Trophoblast cell (in vitro differentiated cells and primary cell): Measurements from ENCODE around the gene KRT8.

Source experiments
- DNase-seq, 2 donors: peaks; one replicate each; pipeline ENCODE4 v3.0.0-alpha.2; 2016
- H2AFZ ChIP-seq: 2 replicates; pipeline ENCODE4 v1.6.1; 2013; ENCODE audit warnings: low read length, moderate library complexity, mild to moderate bottlenecking; ENCODE audit not compliant: insufficient read depth, poor library complexity
- H2AK5ac ChIP-seq: 2 replicates; pipeline ENCODE4 v1.6.1; 2013; ENCODE audit warnings: mild to moderate bottlenecking, low read length
- H2BK120ac ChIP-seq: 2 replicates; pipeline ENCODE4 v1.6.1; 2013; ENCODE audit warnings: low read length, mild to moderate bottlenecking, moderate library complexity; ENCODE audit not compliant: insufficient read depth, poor library complexity
- H2BK12ac ChIP-seq: 2 replicates; pipeline ENCODE4 v1.6.1; 2013; ENCODE audit warnings: mild to moderate bottlenecking, low read length, moderate library complexity
- H2BK5ac ChIP-seq: 2 replicates; pipeline ENCODE4 v1.6.1; 2013; ENCODE audit warnings: low read length, low read depth, moderate library complexity, mild to moderate bottlenecking; ENCODE audit not compliant: poor library complexity
- H3K14ac ChIP-seq: 2 replicates; pipeline ENCODE4 v1.6.1; 2013; ENCODE audit warnings: mild to moderate bottlenecking, low read length
- H3K18ac ChIP-seq: 2 replicates; pipeline ENCODE4 v1.6.1; 2013; ENCODE audit warnings: mild to moderate bottlenecking, low read length
- H3K23ac ChIP-seq: 2 replicates; pipeline ENCODE4 v1.6.1; 2013; ENCODE audit warnings: low read length
- H3K27ac ChIP-seq: 2 replicates; pipeline ENCODE4 v1.5.1; 2013; ENCODE audit warnings: low read depth, mild to moderate bottlenecking, inconsistent platforms, low read length, moderate library complexity
- H3K27me3 ChIP-seq: 2 replicates; pipeline ENCODE4 v1.6.1; 2013; ENCODE audit warnings: inconsistent platforms, mild to moderate bottlenecking, low read length, moderate library complexity; ENCODE audit not compliant: insufficient read depth
- H3K36me3 ChIP-seq, 2 experiments: 1 replicate in 1 of 2; 2 replicates in 1 of 2; pipeline ENCODE4 v1.6.1; 2013; ENCODE audit warnings: low read length in 2 of 2, mild to moderate bottlenecking in 2 of 2, moderate library complexity in 1 of 2; ENCODE audit not compliant: insufficient read depth in 2 of 2, control insufficient read depth in 1 of 2
- H3K4ac ChIP-seq: 2 replicates; pipeline ENCODE4 v1.6.1; 2013; ENCODE audit warnings: low read depth, mild to moderate bottlenecking, low read length, moderate library complexity
- H3K4me1 ChIP-seq, 2 experiments: 1 replicate in 1 of 2; 2 replicates in 1 of 2; pipeline ENCODE4 v1.6.1; 2013; ENCODE audit warnings: low read length in 2 of 2, mild to moderate bottlenecking in 2 of 2, moderate library complexity in 1 of 2; ENCODE audit not compliant: insufficient read depth in 2 of 2, control insufficient read depth in 1 of 2
- H3K4me2 ChIP-seq: 2 replicates; pipeline ENCODE4 v1.6.1; 2013; ENCODE audit warnings: inconsistent platforms, mild to moderate bottlenecking, low read length, moderate library complexity
- H3K4me3 ChIP-seq: 2 replicates; pipeline ENCODE4 v1.5.1; 2013; ENCODE audit warnings: mild to moderate bottlenecking, low read depth, low read length, inconsistent platforms
- H3K79me1 ChIP-seq: one replicate; pipeline ENCODE4 v1.6.1; 2013; ENCODE audit warnings: low read length
- H3K79me2 ChIP-seq: 2 replicates; pipeline ENCODE4 v1.6.1; 2013; ENCODE audit warnings: low read length, mild to moderate bottlenecking; ENCODE audit not compliant: control insufficient read depth, insufficient read depth, poor library complexity
- H3K9ac ChIP-seq: 2 replicates; pipeline ENCODE4 v1.6.1; 2013; ENCODE audit warnings: mild to moderate bottlenecking, low read length
- H3K9me3 ChIP-seq: 2 replicates; pipeline ENCODE4 v1.6.1; 2013; ENCODE audit warnings: low read depth, mild to moderate bottlenecking, control low read depth, inconsistent platforms, low read length; ENCODE audit not compliant: insufficient read depth
- H4K12ac ChIP-seq: 2 replicates; pipeline ENCODE4 v1.6.1; 2013; ENCODE audit warnings: low read depth, mild to moderate bottlenecking, low read length, moderate library complexity
- H4K8ac ChIP-seq: 2 replicates; pipeline ENCODE4 v1.6.1; 2013; ENCODE audit warnings: low read depth, mild to moderate bottlenecking, low read length, moderate library complexity
- H4K91ac ChIP-seq: one replicate; pipeline ENCODE4 v1.6.1; 2013; ENCODE audit warnings: low read depth, mild to moderate bottlenecking, low read length, moderate library complexity
- WGBS: extraction: QIAGEN DNeasy Blood & Tissue Kit; methylation state at CpG from one replicate; pipeline ENCODE4 v1.1.7; 2013; ENCODE audit warnings: missing lambda C conversion rate; ENCODE audit not compliant: insufficient read length, insufficient coverage; ENCODE audit errors: extremely low coverage; 5-methylcytosine and 5-hydroxymethylcytosine counted together

The KRT8 gene

DNA sequence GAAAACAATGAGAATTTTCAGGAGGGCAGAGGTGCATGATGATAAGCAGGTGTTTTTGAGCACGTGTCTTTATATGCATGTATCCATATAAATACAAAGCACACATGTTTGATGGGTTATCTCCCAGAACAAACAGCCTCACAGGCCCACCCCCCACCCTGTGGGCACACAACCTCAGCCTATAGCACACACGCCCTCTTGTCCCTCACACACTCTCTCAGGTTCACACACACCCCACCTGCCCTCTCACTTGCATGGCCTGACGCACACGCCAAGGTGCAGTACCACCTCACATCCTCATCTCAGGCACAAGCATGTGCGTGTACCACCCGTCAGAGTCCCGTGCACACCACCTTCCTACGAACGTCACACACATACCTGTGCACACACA is 8.6 kb upstream of the KRT8 start:
- DNase-seq = no peak
- Histone ChIP-seq H3K9ac (no peak overlapping the region), H3K36me3 (no peaks in the 10 kb centered on the region), H3K4me2 (no peak overlapping the region), H2AFZ (no peak overlapping the region), H3K23ac (peak overlapping the region; percentile 19), H2BK12ac (peak overlapping the region; percentile 33), H3K27me3 (no peaks in the 10 kb centered on the region), H2BK5ac (no peak overlapping the region), H3K79me1 (peaks cover 14% of the 10 kb centered on the region), H3K27ac (no peak overlapping the region), H4K8ac (no peak overlapping the region), H3K4me1 (peaks cover 14 to 25% of the 10 kb centered on the region in 2 experiments), H3K14ac (peak overlapping the region; percentile 3), H3K4ac (no peak overlapping the region), H4K91ac (no peak overlapping the region), H3K9me3 (no peaks in the 10 kb centered on the region), H3K18ac (no peak overlapping the region), H2BK120ac (no peak overlapping the region), H3K4me3 (no peak overlapping the region), H2AK5ac (peak overlapping the region; percentile 84), H3K79me2 (peaks cover 6% of the 10 kb centered on the region), H4K12ac (no peak overlapping the region)
- no CpG with 5 or more reads among the region's 9 CpGs for WGBS

DNA sequence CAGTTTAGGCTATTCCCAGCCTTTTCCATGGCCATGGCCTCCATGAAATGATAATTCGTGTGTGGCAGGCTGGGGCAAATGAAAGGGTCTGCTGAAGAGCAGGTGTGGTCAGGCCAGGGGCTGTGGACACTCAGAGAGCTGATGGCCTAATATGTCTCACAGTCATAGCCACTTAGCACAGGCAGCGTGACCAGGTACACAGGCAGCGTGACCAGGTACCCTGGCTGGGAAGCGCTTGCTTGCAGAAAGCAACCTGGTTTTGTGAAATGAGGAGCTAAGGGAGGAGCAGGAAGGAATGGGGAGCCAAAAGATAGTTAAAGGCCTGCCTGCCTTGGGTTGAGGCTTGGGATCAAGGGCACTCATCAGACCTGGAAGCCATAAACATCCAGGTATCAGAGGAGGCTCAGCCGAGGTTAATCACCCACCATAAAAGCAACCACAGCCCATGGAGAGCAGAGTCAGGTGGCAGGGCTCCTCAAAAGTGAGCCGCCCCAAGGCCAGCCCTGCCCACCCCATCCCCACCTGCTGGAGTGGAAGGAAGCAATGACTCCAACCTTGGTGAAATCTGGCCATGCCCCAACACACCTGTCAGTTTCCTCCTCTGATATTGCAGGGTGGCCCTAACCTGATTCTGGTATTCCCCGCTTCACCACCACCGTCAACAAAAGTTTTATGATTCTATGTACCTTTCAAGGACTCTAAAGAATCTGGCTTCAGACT is 8.0 kb upstream of the KRT8 start:
- DNase-seq = no peak

DNA sequence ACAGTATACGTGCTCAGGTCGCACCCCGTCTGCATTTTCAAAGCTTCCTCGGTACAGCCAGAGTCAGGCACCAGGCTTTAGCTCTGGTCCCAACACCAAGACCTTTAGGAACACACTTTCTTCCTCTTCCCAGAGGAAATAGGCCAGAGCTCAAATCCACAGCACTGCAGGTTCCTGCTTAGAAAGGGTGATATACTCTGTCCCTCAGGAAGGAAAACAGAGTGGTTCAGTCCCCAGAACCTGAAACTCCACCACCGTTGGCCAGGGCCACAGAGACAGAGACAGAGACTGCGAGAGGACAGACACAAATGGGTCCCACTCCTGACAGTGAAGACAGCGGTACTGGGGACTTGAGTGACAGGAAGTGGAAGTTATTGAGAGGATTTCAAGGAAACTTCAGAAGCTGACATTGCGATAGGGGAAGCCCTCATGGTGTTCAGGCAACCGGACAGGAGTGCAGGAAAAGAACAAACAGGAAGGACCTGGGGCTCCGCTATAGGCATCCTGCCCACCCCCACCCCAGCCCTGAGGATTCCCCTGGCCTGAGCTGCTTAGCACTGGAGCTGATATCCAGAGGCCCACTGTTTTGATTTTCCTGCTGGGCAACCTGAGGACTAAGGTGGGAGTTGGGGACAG is 5.5 kb upstream of the KRT8 start:
- H3K9ac ChIP-seq = no peak overlapping the region
- no peak overlapping the region for H3K4me2 ChIP-seq
- peak overlapping the region; percentile 61 for H2BK5ac ChIP-seq
- H2BK120ac ChIP-seq = peak overlapping the region; percentile 84
- H2AK5ac ChIP-seq = peak overlapping the region; percentile 94
- peak overlapping the region; percentile 41 for H4K8ac ChIP-seq
- no peaks in the 10 kb centered on the region for H3K27me3 ChIP-seq
- H3K4ac ChIP-seq = peak overlapping the region; percentile 53
- peak overlapping the region; percentile 100 for H2BK12ac ChIP-seq
- H3K4me3 ChIP-seq = no peak overlapping the region
- no peak overlapping the region for H3K23ac ChIP-seq
- no CpG with 5 or more reads among the region's 10 CpGs for WGBS
- H4K12ac ChIP-seq = peak overlapping the region; percentile 2
- peak overlapping the region; percentile 90 for H3K18ac ChIP-seq
- H4K91ac ChIP-seq = peak overlapping the region; percentile 88
- no peaks in the 10 kb centered on the region for H3K9me3 ChIP-seq
- peak overlapping the region; percentile 9 for H3K27ac ChIP-seq
- no peaks in the 10 kb centered on the region for H3K36me3 ChIP-seq
- H3K79me2 ChIP-seq = peaks cover 23% of the 10 kb centered on the region
- peak overlapping the region; percentile 58 for H2AFZ ChIP-seq
- H3K14ac ChIP-seq = peak overlapping the region; percentile 86
- peaks cover 39 to 42% of the 10 kb centered on the region in 2 experiments for H3K4me1 ChIP-seq
- H3K79me1 ChIP-seq = peaks cover 39% of the 10 kb centered on the region
- DNase-seq = peak in 1 of 2 donors; percentile 44

More for the DNA sequence above, 8.0 kb upstream of the KRT8 start:
- peak overlapping the region; percentile 18 for H2BK120ac ChIP-seq
- no peaks in the 10 kb centered on the region for H3K36me3 ChIP-seq
- no peak overlapping the region for H2AFZ ChIP-seq
- no peak overlapping the region for H3K4me3 ChIP-seq
- no peak overlapping the region for H3K18ac ChIP-seq
- H3K14ac ChIP-seq = no peak overlapping the region
- H2BK5ac ChIP-seq = no peak overlapping the region
- no peak overlapping the region for H3K9ac ChIP-seq
- no peak overlapping the region for H2AK5ac ChIP-seq
- no peak overlapping the region for H2BK12ac ChIP-seq
- no peak overlapping the region for H4K91ac ChIP-seq
- no peak overlapping the region for H3K4me2 ChIP-seq
- no peak overlapping the region for H3K23ac ChIP-seq
- no peak overlapping the region for H4K12ac ChIP-seq
- H3K9me3 ChIP-seq = no peaks in the 10 kb centered on the region
- no peak overlapping the region for H4K8ac ChIP-seq
- peaks cover 15 to 28% of the 10 kb centered on the region in 2 experiments for H3K4me1 ChIP-seq
- peaks cover 6% of the 10 kb centered on the region for H3K79me2 ChIP-seq
- no peak overlapping the region for H3K27ac ChIP-seq
- no peak overlapping the region for H3K4ac ChIP-seq
- no CpG with 5 or more reads among the region's 8 CpGs for WGBS
- peaks cover 15% of the 10 kb centered on the region for H3K79me1 ChIP-seq
- no peaks in the 10 kb centered on the region for H3K27me3 ChIP-seq

DNA sequence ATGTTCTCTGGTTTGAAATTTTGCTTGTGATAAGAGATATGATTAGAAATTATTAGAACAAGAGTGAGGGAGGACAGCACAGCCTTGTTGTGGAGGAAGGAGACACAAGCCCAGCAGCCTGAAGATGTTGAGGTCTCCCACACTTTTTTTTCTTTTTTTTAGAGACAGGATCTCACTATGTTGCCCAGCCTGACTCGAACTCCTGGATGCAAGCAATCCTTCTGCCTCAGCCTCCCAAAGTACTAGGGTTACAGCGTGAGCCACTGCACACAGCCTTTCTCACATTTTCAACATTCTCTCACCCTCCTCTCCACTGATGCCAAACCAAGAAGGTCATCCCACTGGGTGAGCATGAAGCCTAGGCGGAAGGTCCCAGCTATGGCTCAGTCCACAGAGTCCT is 4.9 kb upstream of the KRT8 start:
- Histone ChIP-seq H3K4me1 (peaks cover 41 to 45% of the 10 kb centered on the region in 2 experiments), H3K4ac (peak overlapping the region; percentile 53), H3K4me3 (no peak overlapping the region), H2BK5ac (peak overlapping the region; percentile 61), H3K18ac (peak overlapping the region; percentile 90), H3K9me3 (no peaks in the 10 kb centered on the region), H3K23ac (no peak overlapping the region), H3K79me2 (peaks cover 26% of the 10 kb centered on the region), H3K27ac (peak overlapping the region; percentile 9), H2BK120ac (peak overlapping the region; percentile 84), H3K79me1 (peaks cover 42% of the 10 kb centered on the region), H4K8ac (no peak overlapping the region), H2AFZ (no peak overlapping the region), H3K14ac (peak overlapping the region; percentile 86), H2AK5ac (peak overlapping the region; percentile 94), H2BK12ac (peak overlapping the region; percentile 100), H4K12ac (no peak overlapping the region), H3K36me3 (no peaks in the 10 kb centered on the region), H4K91ac (peak overlapping the region; percentile 88), H3K4me2 (no peak overlapping the region), H3K27me3 (no peaks in the 10 kb centered on the region), H3K9ac (no peak overlapping the region)
- no CpG with 5 or more reads among the region's 3 CpGs for WGBS
- peak in 1 of 2 donors; percentile 45 for DNase-seq
